ENCODE measurements around the gene RABL6. TPM values are rescaled to one million over a fixed set of nuclear protein-coding genes. Genes with fewer than 3 reads are reported as not detected.
"Not testable (repeated sequence)": the region's sequence is repeated elsewhere in the genome, so short reads cannot be mapped to it uniquely, and the experiment has no call there.

RABL6 gene
- total RNA-seq, 1 donor from 2014 or later, result 64.1 TPM

GRCh38 chr9:136760834-136761544, 46.8 kb upstream of the RABL6 start:
- H3K27me3 ChIP-seq (ENCODE audit: low read depth), result peaks cover 28% of the 10 kb centered on the region
- intact Hi-C loops (cut with micrococcal nuclease); H3K4me3 ChIP-seq; H3K27ac ChIP-seq (replicated peaks); H3K9me3 ChIP-seq (replicated peaks); H3K36me3 ChIP-seq; DNase-seq: not testable (repeated sequence)
- peaks cover 38% of the 10 kb centered on the region for H3K4me1 ChIP-seq
- TF ChIP-seq CTCF (IDR thresholded peaks at IDR 0.05; ENCODE audit: borderline replicate concordance), result peak; percentile 60

GRCh38 chr9:136761545-136761981, 46.2 kb upstream of the RABL6 start:
- no peak overlapping the region for H3K27ac ChIP-seq (replicated peaks)
- H3K36me3 ChIP-seq, result no peaks in the 10 kb centered on the region
- peaks cover 41% of the 10 kb centered on the region for H3K4me1 ChIP-seq
- no peak for TF ChIP-seq CTCF (IDR thresholded peaks at IDR 0.05; ENCODE audit: borderline replicate concordance)
- no peak overlapping the region for H3K4me3 ChIP-seq
- H3K27me3 ChIP-seq (ENCODE audit: low read depth), result peaks cover 28% of the 10 kb centered on the region
- H3K9me3 ChIP-seq (replicated peaks), result no peaks in the 10 kb centered on the region
- intact Hi-C loops (cut with micrococcal nuclease), result no loop called here
- no peak for DNase-seq

- TF ChIP-seq CTCF (IDR thresholded peaks at IDR 0.05; ENCODE audit: borderline replicate concordance), result no peak
- H3K36me3 ChIP-seq, result no peaks in the 10 kb centered on the region
- peaks cover 31% of the 10 kb centered on the region for H3K27me3 ChIP-seq (ENCODE audit: low read depth)
- H3K9me3 ChIP-seq (replicated peaks), result no peaks in the 10 kb centered on the region
- H3K4me1 ChIP-seq, result peaks cover 41% of the 10 kb centered on the region
- intact Hi-C loops (cut with micrococcal nuclease), result no loop called here
- H3K27ac ChIP-seq (replicated peaks), result no peak overlapping the region
- H3K4me3 ChIP-seq, result no peak overlapping the region
- DNase-seq, result no peak
Measured at GRCh38 chr9:136762221-136762691, 45.5 kb upstream of the RABL6 start.

GRCh38 chr9:136762915-136763648, 44.7 kb upstream of the RABL6 start:
- peaks cover 39% of the 10 kb centered on the region for H3K27me3 ChIP-seq (ENCODE audit: low read depth)
- peaks cover 41% of the 10 kb centered on the region for H3K4me1 ChIP-seq
- DNase-seq, result peak; percentile 54

GRCh38 chr9:136763649-136764035, 44.1 kb upstream of the RABL6 start:
- peaks cover 41% of the 10 kb centered on the region for H3K27me3 ChIP-seq (ENCODE audit: low read depth)
- peaks cover 41% of the 10 kb centered on the region for H3K4me1 ChIP-seq
- no peak overlapping the region for H3K4me3 ChIP-seq
- peak overlapping the region; percentile 63 for H3K27ac ChIP-seq (replicated peaks)
- intact Hi-C loops (cut with micrococcal nuclease), result no loop called here
- DNase-seq, result no peak
- TF ChIP-seq CTCF (IDR thresholded peaks at IDR 0.05; ENCODE audit: borderline replicate concordance), result no peak
- no peaks in the 10 kb centered on the region for H3K9me3 ChIP-seq (replicated peaks)
- no peaks in the 10 kb centered on the region for H3K36me3 ChIP-seq

More at GRCh38 chr9:136762915-136763648, 44.7 kb upstream of the RABL6 start:
- no peak for TF ChIP-seq CTCF (IDR thresholded peaks at IDR 0.05; ENCODE audit: borderline replicate concordance)
- no peak overlapping the region for H3K27ac ChIP-seq (replicated peaks)
- no peaks in the 10 kb centered on the region for H3K9me3 ChIP-seq (replicated peaks)
- no peaks in the 10 kb centered on the region for H3K36me3 ChIP-seq
- intact Hi-C loops (cut with micrococcal nuclease), result no loop called here
- H3K4me3 ChIP-seq, result no peak overlapping the region

Data from left ventricle myocardium inferior (tissue), 1 donor.